Cardiac muscle cell (in vitro differentiated cells and primary cell): Measurements from ENCODE around the gene BORCS5. TPM values are rescaled to one million over a fixed set of nuclear protein-coding genes. Genes with fewer than 3 reads are reported as not detected.

Experiments
- DNase-seq, 2 donors: peaks; one replicate each; pipeline versions ENCODE4 v3.0.0 to v3.0.0-alpha.2; 2010 to 2017; ENCODE audit warnings: low read depth in 1 of 2, low spot score in 1 of 2
- H3K27ac ChIP-seq: fragments of 200-600 bp; sonication (generic); 2 replicates; pipeline ENCODE4 v1.5.1; 2016
- H3K27me3 ChIP-seq: fragments of 200-600 bp; sonication (generic); 2 replicates; pipeline ENCODE4 v1.6.0; 2016; ENCODE audit warnings: control low read depth
- H3K36me3 ChIP-seq: fragments of 200-600 bp; sonication (generic); 2 replicates; pipeline ENCODE4 v1.5.1; 2016; ENCODE audit warnings: control low read depth
- H3K4me1 ChIP-seq: fragments of 200-600 bp; sonication (generic); 2 replicates; pipeline ENCODE4 v1.8.1; 2017; ENCODE audit warnings: low read depth, mild to moderate bottlenecking, mixed run types
- H3K4me3 ChIP-seq: fragments of 200-600 bp; sonication (generic); 2 replicates; pipeline ENCODE4 v1.5.1; 2016; ENCODE audit warnings: mild to moderate bottlenecking
- H3K9me3 ChIP-seq: fragments of 200-600 bp; sonication (generic); 2 replicates; pipeline ENCODE4 v1.5.1; 2017; ENCODE audit warnings: low read depth, mild to moderate bottlenecking, control low read depth
- CTCF ChIP-seq: IDR thresholded peaks from 2 replicates; pipeline ENCODE4 v1.5.1; 2012; ENCODE audit warnings: low read depth, mild to moderate bottlenecking, low read length
- polyA plus RNA-seq: library from polyadenylated mRNA; unstranded; fragments of >200 nt; fragmentation: Nextera tagmentation; extraction: Ambion mirVana; gene quantifications from 2 replicates; pipeline ENCODE4 v1.2.1, GENCODE V29; 2016
- total RNA-seq: library from RNA; depleted of rRNA; stranded (reverse); fragments of >200 nt; gene quantifications from 2 replicates; pipeline ENCODE4 v1.2.3, GENCODE V29; 2016

Gene BORCS5
- total and polyA plus RNA-seq, 2 experiments from 2014 or later = 9.2 to 17.3 TPM

GRCh38 chr12:12505544-12506495 is 148.9 kb downstream of the BORCS5 start:
- Histone ChIP-seq H3K4me1 (peaks cover 28% of the 10 kb centered on the region), H3K36me3 (no peaks in the 10 kb centered on the region), H3K27ac (peak overlapping the region; percentile 85), H3K9me3 (no peaks in the 10 kb centered on the region), H3K27me3 (no peaks in the 10 kb centered on the region), H3K4me3 (no peak overlapping the region)
- TF ChIP-seq CTCF = no peak
- DNase-seq = peak in 1 of 2 donors; percentile 68

- Histone ChIP-seq H3K4me1 (peaks cover 22% of the 10 kb centered on the region), H3K9me3 (no peaks in the 10 kb centered on the region), H3K27ac (peak overlapping the region; percentile 85), H3K36me3 (no peaks in the 10 kb centered on the region), H3K4me3 (no peak overlapping the region), H3K27me3 (no peaks in the 10 kb centered on the region)
- TF ChIP-seq CTCF = no peak
- peak in 1 of 2 donors; percentile 66 for DNase-seq
Measured at GRCh38 chr12:12506496-12506890, 149.6 kb downstream of the BORCS5 start.

- H3K4me3 ChIP-seq = no peak overlapping the region
- TF ChIP-seq CTCF = no peak
- DNase-seq = peak in 1 of 2 donors; percentile 35
- H3K27ac ChIP-seq = peak overlapping the region; percentile 85
- H3K4me1 ChIP-seq = peaks cover 22% of the 10 kb centered on the region
- H3K36me3 ChIP-seq = no peaks in the 10 kb centered on the region
- no peaks in the 10 kb centered on the region for H3K9me3 ChIP-seq
- no peaks in the 10 kb centered on the region for H3K27me3 ChIP-seq
Measured at GRCh38 chr12:12507121-12507520, 150.2 kb downstream of the BORCS5 start.

GRCh38 chr12:12508612-12509011 is 151.7 kb downstream of the BORCS5 start:
- no peak for TF ChIP-seq CTCF
- Histone ChIP-seq H3K4me3 (no peak overlapping the region), H3K36me3 (no peaks in the 10 kb centered on the region), H3K27me3 (no peaks in the 10 kb centered on the region), H3K27ac (no peak overlapping the region), H3K4me1 (peaks cover 28% of the 10 kb centered on the region), H3K9me3 (no peaks in the 10 kb centered on the region)
- DNase-seq = peak in 1 of 2 donors; percentile 68

- peak in 1 of 2 donors; percentile 27 for DNase-seq
- Histone ChIP-seq H3K4me1 (peaks cover 28% of the 10 kb centered on the region), H3K4me3 (no peak overlapping the region), H3K9me3 (no peaks in the 10 kb centered on the region), H3K27ac (no peak overlapping the region), H3K36me3 (no peaks in the 10 kb centered on the region), H3K27me3 (no peaks in the 10 kb centered on the region)
- TF ChIP-seq CTCF = no peak
Measured at GRCh38 chr12:12510141-12510540, 153.3 kb downstream of the BORCS5 start.
